ENCODE measurements around the gene ECI2.

ECI2 gene

DNA sequence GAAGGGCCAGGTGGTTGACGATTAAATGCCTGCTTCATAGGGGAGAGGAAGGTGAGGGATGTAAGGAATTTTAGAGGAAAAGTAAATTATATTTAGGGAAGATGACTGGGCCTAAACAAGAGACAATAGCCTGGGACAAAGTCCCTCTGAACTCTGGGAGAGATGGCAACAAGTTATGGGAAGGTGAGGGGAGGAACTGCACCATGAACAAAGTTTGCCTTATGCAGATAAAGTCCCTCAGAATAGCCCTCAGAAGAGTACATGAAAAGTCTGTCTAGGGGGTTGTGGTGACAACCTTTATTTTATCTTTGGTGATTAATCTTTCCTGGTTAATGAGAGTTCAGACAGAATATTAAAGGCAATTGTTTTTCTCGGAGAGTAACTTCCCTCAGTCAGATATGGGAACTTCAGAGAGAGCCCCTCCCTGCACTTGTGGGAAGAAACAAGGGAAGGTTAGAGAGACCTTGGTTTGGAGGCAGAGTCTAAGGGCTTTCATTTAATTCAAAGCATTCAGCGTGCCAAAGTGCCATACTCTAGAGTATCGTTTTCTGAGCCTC is 29.3 kb downstream of the ECI2 start:
- Histone ChIP-seq H3K4me3 (ENCODE audit: low read depth, low read length) (no peak overlapping the region), H3K36me3 (replicated peaks) (no peaks in the 10 kb centered on the region), H3K27ac (no peak overlapping the region), H3K27me3 (replicated peaks) (no peaks in the 10 kb centered on the region)
- TF ChIP-seq, protein P1, sequence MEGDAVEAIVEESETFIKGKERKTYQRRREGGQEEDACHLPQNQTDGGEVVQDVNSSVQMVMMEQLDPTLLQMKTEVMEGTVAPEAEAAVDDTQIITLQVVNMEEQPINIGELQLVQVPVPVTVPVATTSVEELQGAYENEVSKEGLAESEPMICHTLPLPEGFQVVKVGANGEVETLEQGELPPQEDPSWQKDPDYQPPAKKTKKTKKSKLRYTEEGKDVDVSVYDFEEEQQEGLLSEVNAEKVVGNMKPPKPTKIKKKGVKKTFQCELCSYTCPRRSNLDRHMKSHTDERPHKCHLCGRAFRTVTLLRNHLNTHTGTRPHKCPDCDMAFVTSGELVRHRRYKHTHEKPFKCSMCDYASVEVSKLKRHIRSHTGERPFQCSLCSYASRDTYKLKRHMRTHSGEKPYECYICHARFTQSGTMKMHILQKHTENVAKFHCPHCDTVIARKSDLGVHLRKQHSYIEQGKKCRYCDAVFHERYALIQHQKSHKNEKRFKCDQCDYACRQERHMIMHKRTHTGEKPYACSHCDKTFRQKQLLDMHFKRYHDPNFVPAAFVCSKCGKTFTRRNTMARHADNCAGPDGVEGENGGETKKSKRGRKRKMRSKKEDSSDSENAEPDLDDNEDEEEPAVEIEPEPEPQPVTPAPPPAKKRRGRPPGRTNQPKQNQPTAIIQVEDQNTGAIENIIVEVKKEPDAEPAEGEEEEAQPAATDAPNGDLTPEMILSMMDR (IDR thresholded peaks at IDR 0.05; ENCODE audit: low read depth, low read length, missing control alignments) = no peak
- in situ Hi-C loops (cut with HindIII; ENCODE audit: low pct_ligation_motif_present, low sequenced_read_pairs) = no loop called here
- DNase-seq = no peak

DNA sequence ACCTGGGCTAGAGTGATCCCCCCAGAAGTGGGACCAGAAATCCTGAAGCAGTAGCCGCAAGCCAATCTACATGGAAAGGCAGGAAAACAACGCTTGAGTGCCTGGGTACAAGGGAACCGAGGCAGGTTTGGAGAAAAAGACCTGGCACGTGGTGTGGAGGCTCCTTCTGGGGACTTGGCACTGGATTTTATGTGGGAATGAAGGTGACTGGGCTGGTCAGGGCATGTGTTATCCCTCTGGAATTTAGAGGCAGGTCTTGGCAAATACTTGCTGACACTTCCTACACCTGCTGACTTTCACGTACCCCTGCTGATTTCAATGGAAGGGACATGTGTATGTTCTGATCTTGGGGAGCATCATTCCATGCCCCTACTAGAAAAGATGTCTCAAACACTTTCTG is 31.4 kb downstream of the ECI2 start:
- H3K27ac ChIP-seq = no peak overlapping the region
- TF ChIP-seq, protein P1 (IDR thresholded peaks at IDR 0.05; ENCODE audit: low read depth, low read length, missing control alignments) = no peak

DNA sequence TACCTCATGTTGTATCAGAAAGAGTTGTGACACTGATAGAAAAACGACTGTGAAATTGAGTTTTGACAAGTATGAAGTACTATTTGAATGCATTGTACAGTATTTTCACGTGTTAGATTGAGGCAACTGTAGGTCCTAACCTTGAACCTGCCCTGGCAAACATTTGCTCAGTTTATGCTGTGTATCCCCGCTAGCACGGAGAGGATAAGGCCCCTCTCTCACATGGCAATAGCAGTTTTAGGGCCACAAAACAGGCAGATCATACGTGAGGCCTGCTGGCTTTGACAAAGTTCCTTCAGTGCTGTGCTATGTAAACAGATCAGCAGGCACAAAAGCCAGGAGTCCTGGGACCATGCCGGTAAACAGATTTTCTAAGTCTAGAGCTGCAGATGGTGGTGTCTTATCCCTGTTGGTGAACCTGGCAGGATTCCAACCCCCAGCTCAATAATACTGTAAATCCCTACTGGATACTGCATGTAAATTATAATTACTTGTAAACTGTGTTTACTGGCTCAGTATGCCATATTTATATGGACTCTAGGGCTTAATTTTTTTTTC is 32.6 kb downstream of the ECI2 start:
- H3K27ac ChIP-seq = no peak overlapping the region
- no peaks in the 10 kb centered on the region for H3K27me3 ChIP-seq (replicated peaks)
- in situ Hi-C loops (cut with HindIII; ENCODE audit: low pct_ligation_motif_present, low sequenced_read_pairs) = no loop called here
- DNase-seq = no peak
- TF ChIP-seq, protein P1 (IDR thresholded peaks at IDR 0.05; ENCODE audit: low read depth, low read length, missing control alignments) = no peak
- no peak overlapping the region for H3K4me3 ChIP-seq (ENCODE audit: low read depth, low read length)
- no peaks in the 10 kb centered on the region for H3K36me3 ChIP-seq (replicated peaks)

More for the DNA sequence above, 31.4 kb downstream of the ECI2 start:
- H3K4me3 ChIP-seq (ENCODE audit: low read depth, low read length) = no peak overlapping the region
- no peak for DNase-seq
- no peaks in the 10 kb centered on the region for H3K36me3 ChIP-seq (replicated peaks)
- in situ Hi-C loops (cut with HindIII; ENCODE audit: low pct_ligation_motif_present, low sequenced_read_pairs) = no loop called here
- no peaks in the 10 kb centered on the region for H3K27me3 ChIP-seq (replicated peaks)

DNA sequence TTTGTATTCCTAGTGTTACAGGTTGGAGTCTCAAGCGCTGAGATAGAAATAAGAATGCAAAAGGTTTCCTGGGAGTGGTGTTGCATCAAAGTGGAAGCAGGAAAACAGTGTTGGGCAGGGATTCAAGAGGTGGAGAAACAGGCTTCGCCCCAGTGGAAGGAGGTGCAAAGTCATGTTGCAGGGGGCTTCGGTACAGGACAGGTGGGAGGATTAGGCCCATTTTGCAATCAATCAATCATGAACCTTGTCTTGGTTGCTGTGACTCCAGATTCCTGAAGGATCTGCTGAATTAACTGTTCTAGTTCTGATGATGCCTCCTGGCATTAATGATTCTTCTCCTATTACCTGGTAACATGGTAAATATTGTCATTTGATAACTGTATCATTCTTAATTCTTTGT is 34.1 kb downstream of the ECI2 start:
- TF ChIP-seq, protein P1 (IDR thresholded peaks at IDR 0.05; ENCODE audit: low read depth, low read length, missing control alignments) = no peak
- Histone ChIP-seq H3K4me3 (ENCODE audit: low read depth, low read length) (no peak overlapping the region), H3K27ac (no peak overlapping the region), H3K36me3 (replicated peaks) (no peaks in the 10 kb centered on the region), H3K27me3 (replicated peaks) (no peaks in the 10 kb centered on the region)
- no peak for DNase-seq
- in situ Hi-C loops (cut with HindIII; ENCODE audit: low pct_ligation_motif_present, low sequenced_read_pairs) = no loop called here

DNA sequence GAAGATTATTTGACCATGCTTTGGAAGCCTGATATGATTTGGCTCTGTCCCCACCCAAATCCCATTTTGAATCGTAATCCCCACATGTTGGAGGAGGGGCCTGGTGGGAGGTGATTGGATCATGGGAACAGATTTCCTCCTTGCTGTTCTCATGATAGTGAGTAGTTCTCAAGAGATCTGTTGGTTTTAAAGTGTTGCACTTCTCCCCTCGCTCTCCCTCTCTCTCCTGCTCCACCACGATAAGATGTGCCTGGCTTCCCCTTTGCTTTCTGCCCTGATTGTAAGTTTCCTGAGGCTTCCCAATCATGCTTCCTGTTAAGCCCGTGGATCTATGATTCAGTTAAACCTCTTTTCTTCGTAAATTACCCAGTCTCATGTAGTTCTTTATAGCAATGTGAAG is 34.7 kb downstream of the ECI2 start:
- H3K36me3 ChIP-seq (replicated peaks) = no peaks in the 10 kb centered on the region
- TF ChIP-seq, protein P1 (IDR thresholded peaks at IDR 0.05; ENCODE audit: low read depth, low read length, missing control alignments) = no peak
- no peak overlapping the region for H3K4me3 ChIP-seq (ENCODE audit: low read depth, low read length)
- in situ Hi-C loops (cut with HindIII; ENCODE audit: low pct_ligation_motif_present, low sequenced_read_pairs) = no loop called here
- no peak overlapping the region for H3K27ac ChIP-seq
- no peaks in the 10 kb centered on the region for H3K27me3 ChIP-seq (replicated peaks)
- DNase-seq = no peak

DNA sequence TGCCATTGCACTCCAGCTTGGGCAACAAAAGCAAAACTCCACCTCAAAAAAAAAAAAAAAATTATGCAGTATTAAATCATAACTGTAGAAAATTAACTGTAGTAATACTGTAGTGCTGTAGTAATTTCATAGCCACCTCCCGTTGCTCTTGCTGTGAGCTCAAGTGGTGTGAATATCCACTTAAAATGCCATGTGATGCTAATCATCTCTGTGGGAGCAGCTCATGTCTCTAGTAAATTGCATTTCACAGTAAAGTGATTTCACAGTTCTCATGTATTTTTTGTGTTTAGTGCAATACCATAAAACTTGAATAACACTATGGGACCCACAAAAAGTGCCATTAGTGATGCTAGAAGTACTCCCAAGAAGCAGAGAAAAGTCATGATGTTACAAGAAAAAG is 42.1 kb downstream of the ECI2 start:
- no peaks in the 10 kb centered on the region for H3K27me3 ChIP-seq (replicated peaks)
- TF ChIP-seq, protein P1 (IDR thresholded peaks at IDR 0.05; ENCODE audit: low read depth, low read length, missing control alignments) = no peak
- no peak for DNase-seq
- no peak overlapping the region for H3K4me3 ChIP-seq (ENCODE audit: low read depth, low read length)
- in situ Hi-C loops (cut with HindIII; ENCODE audit: low pct_ligation_motif_present, low sequenced_read_pairs) = no loop called here
- no peak overlapping the region for H3K27ac ChIP-seq
- no peaks in the 10 kb centered on the region for H3K36me3 ChIP-seq (replicated peaks)

Data from brain microvascular endothelial cell (primary cell).